22Rv1 (cell line): ENCODE data around the gene WNT3A.

Experiments used
- CTCF ChIP-seq: fragments of 450-650 bp; IDR thresholded peaks from 2 replicates; pipeline ENCODE4 v1.5.1; 2017; ENCODE audit warnings: mild to moderate bottlenecking
- ZFX ChIP-seq: fragments of 450-650 bp; IDR thresholded peaks from 2 replicates; pipeline ENCODE4 v1.6.1; 2017; ENCODE audit warnings: antibody characterized with exemption, borderline replicate concordance

- TF ChIP-seq CTCF (no peak), ZFX (no peak)
Observed at GRCh38 chr1:228017356-228018124, 10.7 kb downstream of the WNT3A start.
